Cardiac fibroblast (primary cell): ENCODE data around the gene WIPF1.

Experiments used
- DNase-seq, 2 donors: peaks; one replicate each; pipeline versions ENCODE4 v3.0.0 to v3.0.0-alpha.2; 2010; ENCODE audit warnings: low read depth in 2 of 2
- H3K4me3 ChIP-seq, 2 donors: replicated peaks in 1 of 2; 1 replicate in 1 of 2; 2 replicates in 1 of 2; pipeline ENCODE4 v1.5.1; 2011; ENCODE audit warnings: low read depth in 2 of 2, low read length in 2 of 2, mild to moderate bottlenecking in 2 of 2, moderate library complexity in 1 of 2
- TF ChIP-seq, protein P1 (sequence below): IDR thresholded peaks from one replicate; pipeline ENCODE4 v1.5.1; 2011; ENCODE audit warnings: low read depth, mild to moderate bottlenecking, low read length, inconsistent platforms

The WIPF1 gene

GRCh38 chr2:174580951-174581350 lies 16.7 kb downstream of the WIPF1 start:
- TF ChIP-seq, protein P1, sequence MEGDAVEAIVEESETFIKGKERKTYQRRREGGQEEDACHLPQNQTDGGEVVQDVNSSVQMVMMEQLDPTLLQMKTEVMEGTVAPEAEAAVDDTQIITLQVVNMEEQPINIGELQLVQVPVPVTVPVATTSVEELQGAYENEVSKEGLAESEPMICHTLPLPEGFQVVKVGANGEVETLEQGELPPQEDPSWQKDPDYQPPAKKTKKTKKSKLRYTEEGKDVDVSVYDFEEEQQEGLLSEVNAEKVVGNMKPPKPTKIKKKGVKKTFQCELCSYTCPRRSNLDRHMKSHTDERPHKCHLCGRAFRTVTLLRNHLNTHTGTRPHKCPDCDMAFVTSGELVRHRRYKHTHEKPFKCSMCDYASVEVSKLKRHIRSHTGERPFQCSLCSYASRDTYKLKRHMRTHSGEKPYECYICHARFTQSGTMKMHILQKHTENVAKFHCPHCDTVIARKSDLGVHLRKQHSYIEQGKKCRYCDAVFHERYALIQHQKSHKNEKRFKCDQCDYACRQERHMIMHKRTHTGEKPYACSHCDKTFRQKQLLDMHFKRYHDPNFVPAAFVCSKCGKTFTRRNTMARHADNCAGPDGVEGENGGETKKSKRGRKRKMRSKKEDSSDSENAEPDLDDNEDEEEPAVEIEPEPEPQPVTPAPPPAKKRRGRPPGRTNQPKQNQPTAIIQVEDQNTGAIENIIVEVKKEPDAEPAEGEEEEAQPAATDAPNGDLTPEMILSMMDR: no peak
- no peak for DNase-seq
- H3K4me3 ChIP-seq: no peak overlapping the region

DNA sequence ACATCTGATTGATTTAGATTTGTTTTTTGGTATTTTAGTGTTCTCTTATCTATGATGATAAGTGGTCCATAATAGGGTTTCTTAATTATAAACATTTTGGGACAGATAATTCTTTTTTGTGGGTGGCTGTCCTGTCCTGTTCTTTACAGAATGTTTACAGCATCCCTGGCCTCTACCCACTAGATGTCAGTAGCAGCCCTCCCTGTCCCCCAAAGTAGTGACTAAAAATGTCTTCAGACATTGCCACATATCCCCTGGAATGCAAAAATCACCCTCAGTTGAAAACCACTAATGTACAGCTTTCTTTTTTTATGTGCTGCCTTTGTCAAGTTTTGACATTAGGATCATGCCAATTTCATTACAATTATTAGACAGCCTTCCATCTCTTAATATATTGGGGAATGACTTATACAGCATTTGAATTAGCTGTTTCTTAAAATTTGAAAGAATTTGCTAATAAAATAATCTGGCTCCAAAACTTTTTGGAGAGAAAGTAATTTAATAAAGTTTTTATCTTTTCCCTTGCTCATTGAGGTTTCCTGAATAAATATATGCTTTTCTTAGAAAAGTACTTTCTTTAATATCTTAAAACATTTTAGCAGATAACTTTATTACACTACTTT lies 19.5 kb downstream of the WIPF1 start:
- peak; percentile 77 to 85 for DNase-seq
- TF ChIP-seq, protein P1: peak; percentile 79
- H3K4me3 ChIP-seq: no peak overlapping the region

DNA sequence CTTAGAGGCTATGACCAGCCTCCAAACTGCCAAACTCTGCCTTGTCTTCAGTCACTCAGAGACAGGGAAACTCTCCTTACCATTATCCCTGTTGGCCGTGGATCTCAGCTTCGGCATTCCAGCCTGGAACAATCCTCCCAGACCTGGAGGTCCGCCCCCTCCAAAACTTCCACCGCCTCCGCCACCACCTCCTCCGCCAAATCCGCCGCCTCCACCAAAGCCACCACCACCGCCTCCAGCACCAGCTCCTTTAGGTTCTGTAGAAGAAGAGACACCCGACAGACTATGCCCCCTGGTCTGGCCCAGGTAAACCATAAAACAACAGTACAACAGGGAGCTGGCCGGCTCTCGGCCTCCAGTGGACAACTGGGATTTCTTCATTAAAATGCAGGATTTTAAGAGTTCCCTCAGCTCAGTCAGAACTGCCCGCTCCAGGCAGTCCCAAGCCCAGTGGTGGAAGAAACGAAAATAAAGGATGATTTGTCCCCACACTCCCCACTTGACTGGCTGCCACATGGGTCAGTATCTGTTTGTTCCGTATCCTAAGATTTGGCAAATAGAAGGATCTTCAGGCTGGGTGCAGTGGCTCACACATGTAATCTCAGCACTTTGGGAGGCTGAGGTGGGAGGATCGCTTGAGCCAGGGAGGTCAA lies 22.4 kb downstream of the WIPF1 start:
- TF ChIP-seq, protein P1: no peak
- no peak for DNase-seq
- no peak overlapping the region for H3K4me3 ChIP-seq

DNA sequence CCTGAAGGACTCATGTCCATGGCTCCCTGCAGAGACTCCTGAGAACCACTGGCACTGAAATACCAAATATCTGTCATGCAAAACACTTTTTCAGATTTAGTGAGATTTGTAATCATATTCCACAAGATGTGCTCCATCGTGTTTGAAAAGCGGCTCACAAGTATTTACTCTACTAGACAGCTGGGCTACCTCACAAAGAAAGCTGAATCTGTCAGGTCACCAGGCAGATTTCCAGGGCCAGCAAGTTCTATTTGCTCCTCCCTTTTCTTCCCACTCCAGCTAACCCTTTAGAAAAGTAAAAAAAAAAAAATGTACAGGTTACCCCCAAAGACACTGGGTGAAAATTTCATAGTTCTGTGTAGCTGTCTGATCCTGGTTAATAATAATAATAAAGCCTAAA lies 22.9 kb downstream of the WIPF1 start:
- H3K4me3 ChIP-seq: no peak overlapping the region
- TF ChIP-seq, protein P1: no peak
- peak in 1 of 2 donors; percentile 65 for DNase-seq

DNA sequence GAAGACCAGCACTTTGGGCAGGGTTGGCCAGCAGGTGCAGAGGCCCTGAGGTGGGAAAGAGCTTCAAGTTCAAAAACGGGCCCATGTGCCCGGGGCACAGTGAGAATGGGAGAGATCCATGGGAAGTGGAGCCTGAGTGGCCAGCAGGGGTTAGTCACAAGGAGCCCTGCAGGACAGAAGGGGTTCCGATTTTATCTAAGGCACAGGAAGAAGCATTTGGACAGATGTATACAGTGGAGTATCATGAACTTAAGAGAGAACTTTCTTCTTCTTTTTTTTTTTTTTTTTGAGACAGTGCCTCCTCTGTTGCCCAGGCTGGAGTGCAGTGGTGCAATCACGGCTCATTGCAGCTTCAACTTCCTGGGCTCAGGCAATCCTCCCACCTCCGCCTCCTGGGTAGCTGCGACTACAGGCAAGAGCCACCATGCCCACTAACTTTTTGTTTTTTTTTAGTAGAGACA lies 24.0 kb downstream of the WIPF1 start:
- DNase-seq: no peak
- TF ChIP-seq, protein P1: peak; percentile 0
- no peak overlapping the region for H3K4me3 ChIP-seq

DNA sequence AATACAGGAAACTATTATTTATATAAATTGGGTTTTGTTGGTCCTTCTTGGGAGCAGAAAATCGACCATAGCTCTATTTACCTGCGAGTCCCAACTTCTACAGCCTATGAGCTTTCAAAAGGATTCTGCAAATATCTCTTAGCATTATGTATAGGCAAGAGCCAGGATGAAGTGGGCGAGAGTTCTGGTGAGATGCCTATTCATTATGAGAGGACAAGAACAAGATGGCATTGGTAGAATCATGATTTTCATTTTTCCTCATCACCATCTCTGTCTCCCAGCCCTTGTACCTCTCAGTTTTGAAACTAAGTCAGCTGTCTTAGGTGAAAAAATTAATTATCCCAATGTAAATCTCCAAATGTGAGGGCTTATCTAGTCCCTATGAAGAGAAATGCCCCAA lies 25.0 kb downstream of the WIPF1 start:
- TF ChIP-seq, protein P1: no peak
- DNase-seq: no peak
- no peak overlapping the region for H3K4me3 ChIP-seq
